ENCODE data around the gene FLYWCH2. TPM values are rescaled to one million over a fixed set of nuclear protein-coding genes. Genes with fewer than 3 reads are reported as not detected.

Gene FLYWCH2
- total RNA-seq, 1 experiment from 2014 or later: 35.4 TPM

DNA sequence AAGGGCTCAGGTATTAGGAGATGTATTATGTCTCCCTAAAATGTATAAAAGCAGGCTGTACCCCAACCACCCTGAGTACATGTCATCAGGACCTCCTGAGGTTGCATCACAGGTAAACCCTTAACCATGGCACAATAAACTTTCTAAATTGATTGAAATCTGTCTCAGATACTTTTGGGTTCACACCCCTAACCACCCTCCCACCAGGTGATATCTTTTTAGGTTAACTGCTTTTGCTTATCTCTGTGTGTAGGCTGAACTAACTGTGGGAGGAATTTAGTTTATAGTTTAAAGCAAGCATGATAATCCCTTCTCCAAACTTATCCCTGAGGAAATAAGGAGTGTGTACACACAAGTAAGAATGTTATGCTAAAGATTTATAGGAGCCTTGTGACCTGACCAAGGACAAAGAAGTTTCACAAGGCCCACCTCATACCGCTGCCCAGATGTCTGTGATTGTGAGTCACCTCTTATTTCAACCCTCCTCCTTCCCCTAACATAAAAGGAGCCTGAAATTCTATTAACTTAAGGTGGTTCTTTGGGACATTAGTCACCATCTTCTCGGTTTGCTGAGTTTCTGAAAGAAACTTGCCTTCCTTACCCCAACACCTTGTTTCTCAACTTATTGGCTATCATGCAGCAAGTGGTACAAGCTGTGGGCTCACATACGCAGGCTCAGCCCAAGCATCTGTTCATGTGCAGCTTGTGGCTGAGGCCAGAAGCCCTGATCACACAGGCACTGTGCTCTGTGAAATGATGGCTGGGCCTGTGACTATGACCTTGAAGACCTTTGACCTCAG, 36.3 kb upstream of the FLYWCH2 start:
- Histone ChIP-seq H3K27me3 (no peaks in the 10 kb centered on the region; the same call in 1 of the 2 replicates), H3K27ac (no peak overlapping the region), H3K4me3 (no peak overlapping the region), H3K4me1 (no peaks in the 10 kb centered on the region), H3K9me3 (replicated peaks) (no peaks in the 10 kb centered on the region), H3K36me3 (no peaks in the 10 kb centered on the region)
- DNase-seq: no peak

- no peaks in the 10 kb centered on the region for H3K36me3 ChIP-seq
- no peak for DNase-seq
- H3K4me1 ChIP-seq: no peaks in the 10 kb centered on the region
- H3K9me3 ChIP-seq (replicated peaks): no peaks in the 10 kb centered on the region
- no peaks in the 10 kb centered on the region; the same call in 1 of the 2 replicates for H3K27me3 ChIP-seq
- no peak overlapping the region for H3K27ac ChIP-seq
- H3K4me3 ChIP-seq: no peak overlapping the region
These were observed 33.9 kb upstream of the FLYWCH2 start for GRCh38 chr16:2848933-2849725.

DNA sequence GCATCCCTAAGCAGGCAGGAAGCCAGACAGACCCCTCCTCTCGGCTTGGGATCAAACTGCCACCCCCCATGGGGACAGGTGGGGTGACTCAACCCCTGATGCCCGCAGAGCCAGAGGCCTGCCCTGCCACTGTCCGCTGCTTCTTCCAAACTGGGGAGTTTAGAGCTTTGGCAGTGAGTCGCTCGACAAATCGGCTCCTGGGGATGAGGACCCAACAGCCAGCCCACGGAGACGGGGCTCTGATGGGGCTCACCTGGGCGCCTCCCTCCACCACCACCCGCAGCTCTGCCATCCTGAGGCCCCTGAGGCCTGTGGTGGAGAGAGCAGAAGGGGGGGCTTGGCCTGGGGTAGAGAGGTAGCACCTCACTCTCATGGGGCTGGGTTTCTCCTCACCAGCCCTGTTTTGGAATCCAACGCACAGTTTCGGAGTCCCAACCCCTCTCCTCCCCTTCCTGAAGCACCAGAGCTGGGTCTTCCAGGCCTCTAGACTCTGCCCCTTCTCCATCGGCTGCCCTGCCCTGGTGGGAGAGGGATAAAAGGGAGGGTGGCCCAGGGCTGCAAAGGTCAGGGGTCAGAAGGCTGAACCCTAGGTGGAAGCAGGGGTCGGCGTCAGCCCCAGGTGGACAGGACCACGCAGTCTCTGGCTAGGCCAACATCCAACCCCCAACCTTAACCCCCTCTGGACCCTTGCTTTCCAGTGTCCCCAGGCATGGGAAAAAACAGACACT, 30.8 kb upstream of the FLYWCH2 start:
- Histone ChIP-seq H3K27me3 (no peaks in the 10 kb centered on the region), H3K4me1 (no peaks in the 10 kb centered on the region), H3K27ac (no peak overlapping the region), H3K9me3 (replicated peaks) (peaks cover 3% of the 10 kb centered on the region; the same call in 1 of the 2 replicates), H3K4me3 (no peak overlapping the region), H3K36me3 (no peaks in the 10 kb centered on the region)
- DNase-seq: no peak

- DNase-seq: no peak
- Histone ChIP-seq H3K4me3 (no peak overlapping the region), H3K9me3 (replicated peaks) (peaks cover 3% of the 10 kb centered on the region; the same call in 1 of the 2 replicates), H3K27ac (no peak overlapping the region), H3K27me3 (no peaks in the 10 kb centered on the region), H3K4me1 (no peaks in the 10 kb centered on the region), H3K36me3 (no peaks in the 10 kb centered on the region)
These were observed 30.1 kb upstream of the FLYWCH2 start for GRCh38 chr16:2852731-2853507.

DNA sequence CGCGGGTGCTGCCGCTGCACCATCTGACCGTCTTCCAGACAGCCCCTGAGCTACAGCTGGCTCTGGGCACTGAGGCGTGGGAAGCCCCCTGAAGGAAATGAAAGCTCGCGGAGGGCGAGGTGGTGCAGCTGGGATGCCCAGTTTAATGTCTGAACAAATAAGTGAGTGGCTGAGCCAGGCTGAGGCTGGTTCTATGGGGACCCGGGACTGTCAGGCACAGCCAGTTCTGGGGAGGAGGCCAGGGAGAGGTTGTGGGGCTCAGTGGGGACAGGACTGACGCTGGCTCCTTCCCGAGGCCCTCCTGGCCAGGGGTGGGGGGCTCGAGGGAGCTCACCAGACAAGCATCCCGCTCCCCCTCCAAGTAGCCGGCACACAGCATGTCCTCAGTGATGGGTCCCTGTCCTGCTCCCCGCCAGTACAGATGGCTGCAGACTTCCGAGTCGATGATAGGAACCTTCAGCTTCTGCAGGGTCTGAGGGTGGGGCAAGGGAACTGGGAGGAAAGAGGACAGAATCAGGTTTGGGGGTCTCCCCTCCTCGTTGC, 29.4 kb upstream of the FLYWCH2 start:
- no peak for DNase-seq
- Histone ChIP-seq H3K27me3 (no peaks in the 10 kb centered on the region), H3K9me3 (replicated peaks) (peaks cover 3% of the 10 kb centered on the region; the same call in 1 of the 2 replicates), H3K4me3 (no peak overlapping the region), H3K27ac (no peak overlapping the region), H3K36me3 (no peaks in the 10 kb centered on the region), H3K4me1 (no peaks in the 10 kb centered on the region)

DNA sequence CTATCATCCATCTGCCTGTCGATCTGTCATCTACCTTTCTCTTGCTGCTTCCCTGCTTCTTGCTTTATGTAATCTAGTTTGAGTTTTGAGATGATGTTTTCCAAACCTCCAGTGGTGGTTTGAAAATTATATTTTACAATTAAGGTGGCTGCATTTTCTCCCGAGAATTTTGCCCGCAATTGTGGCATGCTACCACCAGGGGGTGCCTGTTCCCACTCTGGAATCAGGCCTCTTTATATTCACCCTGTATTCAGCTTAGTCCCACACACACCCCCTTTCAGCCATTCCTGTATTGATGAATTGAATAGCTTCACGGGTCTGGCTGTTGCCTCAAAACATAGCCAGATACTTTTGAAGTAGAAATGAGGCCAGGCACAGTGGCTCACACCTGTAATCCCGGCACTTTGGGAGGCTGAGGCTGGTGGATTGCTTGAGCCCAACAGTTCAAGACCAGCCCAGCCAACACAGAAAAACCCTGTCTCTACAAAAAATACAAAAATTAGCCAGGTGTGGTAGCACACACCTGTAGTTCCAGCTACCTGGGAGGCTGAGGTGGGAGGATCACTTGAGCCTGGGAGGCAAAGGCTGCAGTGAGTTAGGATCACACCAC, 28.2 kb upstream of the FLYWCH2 start:
- Histone ChIP-seq H3K27ac (no peak overlapping the region), H3K27me3 (no peaks in the 10 kb centered on the region)
- peak in 1 of 2 experiments; percentile 35 for DNase-seq

DNA sequence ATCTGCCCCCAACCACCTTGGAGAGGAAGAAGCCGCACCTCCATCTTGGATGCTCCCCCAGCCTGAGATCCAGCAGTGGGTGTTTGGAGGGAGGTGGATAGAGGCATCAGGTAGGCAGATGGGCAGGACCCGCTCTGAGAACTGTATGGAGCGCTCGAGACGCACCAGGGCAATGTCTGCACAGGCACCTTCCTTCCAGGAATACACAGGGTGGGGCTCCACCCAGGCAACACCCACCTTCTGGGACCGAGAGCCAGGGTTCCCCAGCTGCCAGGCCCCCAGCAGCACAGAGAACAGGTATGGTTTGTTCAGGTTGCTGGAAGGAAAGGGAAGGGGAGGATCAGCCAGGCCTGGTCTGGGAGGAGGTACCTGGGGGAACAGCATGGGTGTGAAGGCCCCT, 27.5 kb upstream of the FLYWCH2 start:
- Histone ChIP-seq H3K27ac (no peak overlapping the region), H3K9me3 (replicated peaks) (peaks cover 3% of the 10 kb centered on the region; the same call in 1 of the 2 replicates), H3K36me3 (no peaks in the 10 kb centered on the region), H3K27me3 (no peaks in the 10 kb centered on the region), H3K4me1 (no peaks in the 10 kb centered on the region), H3K4me3 (no peak overlapping the region)
- no peak for DNase-seq

More for the DNA sequence above, 28.2 kb upstream of the FLYWCH2 start:
- H3K4me1 ChIP-seq: no peaks in the 10 kb centered on the region
- no peak overlapping the region for H3K4me3 ChIP-seq
- H3K36me3 ChIP-seq: no peaks in the 10 kb centered on the region
- peaks cover 3% of the 10 kb centered on the region; the same call in 1 of the 2 replicates for H3K9me3 ChIP-seq (replicated peaks)

GRCh38 chr16:2856061-2856670, 26.8 kb upstream of the FLYWCH2 start:
- no peak overlapping the region for H3K27ac ChIP-seq
- no peaks in the 10 kb centered on the region for H3K36me3 ChIP-seq
- DNase-seq: peak in 1 of 2 experiments; percentile 25
- peaks cover 6% of the 10 kb centered on the region for H3K9me3 ChIP-seq (replicated peaks)
- H3K4me3 ChIP-seq: no peak overlapping the region
- no peaks in the 10 kb centered on the region for H3K4me1 ChIP-seq
- H3K27me3 ChIP-seq: no peaks in the 10 kb centered on the region

- no peak overlapping the region for H3K27ac ChIP-seq
- H3K27me3 ChIP-seq: no peaks in the 10 kb centered on the region
- H3K9me3 ChIP-seq (replicated peaks): peaks cover 6% of the 10 kb centered on the region
- no peak for DNase-seq
- H3K4me3 ChIP-seq: no peak overlapping the region
- H3K36me3 ChIP-seq: no peaks in the 10 kb centered on the region
- H3K4me1 ChIP-seq: no peaks in the 10 kb centered on the region
These were observed 26.1 kb upstream of the FLYWCH2 start for GRCh38 chr16:2856686-2857450.

DNA sequence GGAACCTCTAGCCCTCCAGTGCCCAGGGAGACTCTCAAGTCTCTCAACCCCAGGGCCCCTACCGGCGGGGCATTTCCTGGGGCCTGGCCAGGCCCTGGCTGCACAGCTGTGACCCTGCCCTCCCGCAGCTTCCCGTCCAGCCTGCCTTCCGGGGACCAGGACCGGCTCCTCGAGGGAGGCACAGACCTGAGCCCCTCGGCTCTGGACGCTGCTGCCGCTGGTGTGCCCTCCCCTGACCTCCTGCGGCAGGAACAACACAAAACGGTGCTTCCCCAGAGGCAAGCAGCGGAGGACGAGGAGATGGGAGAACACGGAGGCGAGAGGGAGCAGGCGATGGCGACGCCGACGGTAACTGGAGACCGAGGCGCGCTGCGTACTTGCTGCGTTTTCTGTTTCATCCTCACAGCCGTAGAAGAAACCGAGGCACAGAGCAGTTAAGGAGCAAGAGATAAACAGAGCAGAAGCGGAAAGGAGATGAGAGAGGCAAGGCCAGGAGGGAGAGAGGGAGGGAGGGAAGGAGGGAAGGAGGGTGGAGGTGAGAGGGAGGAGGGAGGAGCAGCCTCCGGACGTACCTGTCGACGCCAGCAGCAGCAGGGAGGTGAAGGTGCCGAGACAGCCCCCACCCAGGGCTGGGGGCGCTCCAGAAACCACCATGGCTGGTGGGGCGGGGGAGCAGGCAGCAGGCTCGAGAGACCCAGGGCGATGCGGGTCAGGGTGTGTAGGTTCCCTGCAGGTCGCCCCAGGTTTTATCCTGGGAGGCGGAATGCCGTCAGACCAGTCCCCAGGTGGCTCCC, 25.4 kb upstream of the FLYWCH2 start, which contains the start of gene PRSS22:
Gene PRSS22 (minus strand): TSS at position 720 of the 794 bp plus-strand sequence. CDS start 66 bp downstream, at position 654.
- DNase-seq: no peak
- Histone ChIP-seq H3K27ac (no peak within 1 kb of the TSS), H3K4me3 (no peak within 1 kb of the TSS), H3K4me1 (no peaks in the 10 kb centered on the region), H3K27me3 (no peaks in the 10 kb centered on the region), H3K36me3 (no peaks in the 10 kb centered on the region), H3K9me3 (replicated peaks) (peaks cover 6% of the 10 kb centered on the region)

- H3K27ac ChIP-seq: no peak overlapping the region
- peaks cover 6% of the 10 kb centered on the region for H3K9me3 ChIP-seq (replicated peaks)
- H3K27me3 ChIP-seq: no peaks in the 10 kb centered on the region
- H3K36me3 ChIP-seq: no peaks in the 10 kb centered on the region
- no peak overlapping the region for H3K4me3 ChIP-seq
- H3K4me1 ChIP-seq: no peaks in the 10 kb centered on the region
- DNase-seq: no peak
These were observed 24.6 kb upstream of the FLYWCH2 start for GRCh38 chr16:2858245-2859025.
